GM21717 (cell line): ENCODE measurements around the gene TNRC6B.
"Not testable (repeated sequence)": the region's sequence is repeated elsewhere in the genome, so short reads cannot be mapped to it uniquely, and the experiment has no call there.

ENCODE experiments used
- ATAC-seq: cut with Tn5 transposase; IDR thresholded peaks from one replicate; pipeline ENCODE4 v1.9.1; 2021; ENCODE audit warnings: mild to moderate bottlenecking, moderate library complexity; ENCODE audit not compliant: unreplicated experiment

The TNRC6B gene, protein sequence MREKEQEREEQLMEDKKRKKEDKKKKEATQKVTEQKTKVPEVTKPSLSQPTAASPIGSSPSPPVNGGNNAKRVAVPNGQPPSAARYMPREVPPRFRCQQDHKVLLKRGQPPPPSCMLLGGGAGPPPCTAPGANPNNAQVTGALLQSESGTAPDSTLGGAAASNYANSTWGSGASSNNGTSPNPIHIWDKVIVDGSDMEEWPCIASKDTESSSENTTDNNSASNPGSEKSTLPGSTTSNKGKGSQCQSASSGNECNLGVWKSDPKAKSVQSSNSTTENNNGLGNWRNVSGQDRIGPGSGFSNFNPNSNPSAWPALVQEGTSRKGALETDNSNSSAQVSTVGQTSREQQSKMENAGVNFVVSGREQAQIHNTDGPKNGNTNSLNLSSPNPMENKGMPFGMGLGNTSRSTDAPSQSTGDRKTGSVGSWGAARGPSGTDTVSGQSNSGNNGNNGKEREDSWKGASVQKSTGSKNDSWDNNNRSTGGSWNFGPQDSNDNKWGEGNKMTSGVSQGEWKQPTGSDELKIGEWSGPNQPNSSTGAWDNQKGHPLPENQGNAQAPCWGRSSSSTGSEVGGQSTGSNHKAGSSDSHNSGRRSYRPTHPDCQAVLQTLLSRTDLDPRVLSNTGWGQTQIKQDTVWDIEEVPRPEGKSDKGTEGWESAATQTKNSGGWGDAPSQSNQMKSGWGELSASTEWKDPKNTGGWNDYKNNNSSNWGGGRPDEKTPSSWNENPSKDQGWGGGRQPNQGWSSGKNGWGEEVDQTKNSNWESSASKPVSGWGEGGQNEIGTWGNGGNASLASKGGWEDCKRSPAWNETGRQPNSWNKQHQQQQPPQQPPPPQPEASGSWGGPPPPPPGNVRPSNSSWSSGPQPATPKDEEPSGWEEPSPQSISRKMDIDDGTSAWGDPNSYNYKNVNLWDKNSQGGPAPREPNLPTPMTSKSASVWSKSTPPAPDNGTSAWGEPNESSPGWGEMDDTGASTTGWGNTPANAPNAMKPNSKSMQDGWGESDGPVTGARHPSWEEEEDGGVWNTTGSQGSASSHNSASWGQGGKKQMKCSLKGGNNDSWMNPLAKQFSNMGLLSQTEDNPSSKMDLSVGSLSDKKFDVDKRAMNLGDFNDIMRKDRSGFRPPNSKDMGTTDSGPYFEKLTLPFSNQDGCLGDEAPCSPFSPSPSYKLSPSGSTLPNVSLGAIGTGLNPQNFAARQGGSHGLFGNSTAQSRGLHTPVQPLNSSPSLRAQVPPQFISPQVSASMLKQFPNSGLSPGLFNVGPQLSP (N-terminal part only)

DNA sequence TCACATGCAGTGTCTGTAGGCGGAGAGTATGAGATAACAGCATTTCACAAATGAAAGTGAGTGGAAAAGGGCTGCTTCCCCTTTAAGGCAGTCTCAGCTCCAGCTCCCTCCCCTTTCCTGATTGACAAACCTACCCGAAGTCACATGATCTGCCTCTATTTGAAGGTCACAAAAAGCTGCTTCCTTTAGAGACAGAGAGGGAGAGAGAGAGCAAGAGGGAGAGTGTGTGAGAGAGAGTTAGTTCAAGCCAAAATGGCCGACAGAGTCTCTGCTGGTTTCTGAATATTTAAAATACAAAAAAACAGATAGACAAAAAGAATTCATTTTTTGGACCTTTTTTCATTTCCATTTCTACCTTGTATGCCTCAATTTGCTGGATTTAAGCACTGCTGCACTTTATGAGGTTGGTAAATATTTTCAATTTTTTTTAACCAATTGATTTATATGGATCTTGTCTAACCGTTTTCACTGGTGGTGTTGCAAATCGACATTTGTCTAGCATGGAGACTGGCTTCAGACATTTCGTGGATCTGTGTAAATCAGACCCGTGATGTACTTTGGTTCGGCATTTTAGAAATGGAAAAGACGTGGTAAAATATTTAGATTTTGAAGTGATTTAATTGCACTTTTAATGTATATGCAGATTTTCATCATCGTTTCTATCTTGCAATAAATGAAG lies at the start of gene TNRC6B:
Gene TNRC6B (plus strand): TSS at position 188 of the 679 bp plus-strand sequence. CDS start 211 bp downstream, at position 399.
- peak; percentile 67 for ATAC-seq

DNA sequence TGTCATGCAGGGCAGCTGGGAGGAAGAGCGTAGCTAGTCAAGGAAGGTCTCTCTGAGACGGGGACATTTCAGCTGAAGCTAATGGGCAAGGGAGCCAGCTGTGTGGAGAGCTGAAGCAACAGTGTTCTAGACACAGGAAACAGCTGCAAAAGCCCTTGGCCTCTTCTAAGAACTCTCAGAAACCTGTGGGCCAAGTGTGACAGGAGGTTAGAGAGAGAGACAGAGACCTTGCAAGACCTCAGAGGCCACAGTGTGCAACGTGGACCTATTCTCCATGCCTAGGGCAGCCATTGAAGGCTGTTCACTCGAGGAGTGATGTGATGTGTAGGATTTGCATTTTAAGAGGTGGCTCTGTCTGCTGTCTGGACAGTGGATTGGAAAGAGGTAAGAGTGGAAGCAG lies 48.7 kb upstream of the TNRC6B start:
- no peak for ATAC-seq

DNA sequence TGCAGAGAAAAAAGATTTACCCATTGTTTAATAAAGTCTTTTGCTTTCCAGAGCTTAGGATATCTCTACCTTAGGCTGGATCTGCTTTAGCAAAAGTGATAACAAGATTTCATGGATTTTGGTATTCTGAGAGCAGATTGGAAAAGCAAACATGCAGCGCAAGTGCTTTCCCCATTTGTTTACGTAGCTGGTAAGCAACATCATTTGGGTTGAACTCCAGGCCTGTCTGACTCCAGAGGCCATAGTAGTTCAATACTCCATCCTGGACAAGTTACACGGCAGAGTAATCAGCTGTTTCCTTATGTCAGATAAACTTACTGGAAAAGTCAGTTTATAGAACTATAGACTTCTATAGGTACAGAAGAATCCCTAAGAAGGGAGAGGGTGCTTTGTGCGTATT lies 40.6 kb upstream of the TNRC6B start:
- no peak for ATAC-seq

DNA sequence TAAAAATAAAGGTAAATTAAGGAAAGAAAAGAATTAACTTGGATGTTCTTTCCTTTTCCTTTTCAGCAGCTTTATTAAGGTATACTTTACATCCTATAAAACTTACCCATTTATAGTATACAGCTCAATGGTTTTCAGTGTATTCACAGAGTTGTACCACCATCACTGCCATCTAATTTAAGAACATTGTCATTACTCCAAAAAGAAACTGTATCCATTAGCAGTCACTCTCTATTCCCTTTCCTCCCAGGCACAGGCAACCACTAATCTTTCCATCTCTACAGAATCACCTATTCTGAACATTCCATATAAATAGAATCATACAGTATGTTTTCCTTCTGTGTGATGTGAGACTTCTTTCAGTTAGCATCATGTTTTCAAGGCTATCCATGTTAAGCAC lies 38.9 kb upstream of the TNRC6B start:
- no peak for ATAC-seq

DNA sequence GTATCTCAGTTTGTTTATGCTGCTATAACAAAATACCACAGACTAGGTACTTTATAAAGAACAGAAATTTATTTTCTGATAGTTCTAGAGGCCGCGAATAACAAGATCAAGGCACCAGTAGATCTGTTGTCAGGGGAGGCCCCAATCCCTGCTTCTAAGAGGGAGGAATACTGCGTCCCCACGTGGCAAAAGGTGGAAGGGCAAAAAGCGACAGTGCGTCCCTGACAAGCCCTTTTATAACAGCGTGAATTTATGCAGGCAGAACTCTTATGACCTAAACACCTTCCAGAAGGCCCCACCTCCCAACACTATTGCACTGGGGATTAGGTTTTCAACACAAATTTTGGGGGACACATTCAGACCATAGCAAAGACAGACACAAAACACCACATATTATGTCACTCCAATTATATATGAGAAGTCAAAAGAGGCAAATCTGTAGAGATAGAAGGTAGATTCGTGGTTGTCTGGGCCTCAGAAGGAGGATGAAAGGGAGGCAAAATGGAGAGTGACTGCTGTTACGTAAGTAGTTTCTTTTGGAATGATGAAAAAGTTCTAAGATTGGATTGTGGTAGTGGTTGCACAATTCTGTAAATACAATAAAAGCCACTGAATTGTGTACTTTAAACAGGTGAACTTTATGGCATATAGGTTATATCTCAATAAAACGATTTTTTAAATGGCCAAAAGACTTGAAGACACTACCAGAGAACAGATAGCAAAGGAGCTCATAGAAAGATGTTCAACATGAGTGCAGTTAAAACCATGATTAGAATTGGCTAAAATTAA lies 30.1 kb upstream of the TNRC6B start:
- no peak for ATAC-seq

DNA sequence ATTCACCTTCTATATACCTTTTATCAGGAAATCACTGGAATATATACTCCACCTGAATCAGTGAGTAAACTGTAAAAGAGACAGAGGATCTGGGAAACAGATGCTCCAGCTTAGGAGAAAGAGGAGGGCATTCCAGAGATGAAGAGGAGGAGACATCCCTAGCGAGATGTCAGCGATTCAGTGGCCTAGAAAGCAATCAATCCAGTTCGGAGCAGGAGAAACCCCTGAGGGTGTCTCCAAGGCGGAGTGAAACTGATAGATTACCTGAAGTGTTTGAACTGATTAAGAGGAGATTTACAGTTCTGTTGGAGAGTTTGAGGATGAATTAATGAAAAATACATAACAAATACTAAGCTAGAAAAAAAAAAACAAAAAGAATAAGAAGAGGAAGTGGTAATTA lies 24.5 kb upstream of the TNRC6B start:
- ATAC-seq: no peak

DNA sequence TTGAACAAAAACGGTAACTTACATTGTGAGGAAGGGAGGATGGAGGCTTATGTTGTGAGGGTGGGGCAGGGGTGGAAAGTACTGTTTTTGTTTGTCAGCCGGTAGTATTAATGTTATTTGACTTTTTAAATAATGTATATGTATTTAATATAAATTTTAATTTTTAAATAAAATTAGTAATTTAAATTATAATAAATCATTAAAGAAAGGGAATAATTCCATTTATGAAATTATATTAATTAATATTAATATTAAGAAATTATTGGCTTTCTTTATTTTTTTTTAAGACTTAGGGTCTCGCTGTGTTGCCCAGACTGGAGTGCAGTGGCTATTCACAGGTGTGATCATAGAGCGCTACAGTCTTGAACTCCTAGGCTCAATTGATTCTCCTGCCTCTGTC lies 24.0 kb upstream of the TNRC6B start:
- ATAC-seq: no peak

DNA sequence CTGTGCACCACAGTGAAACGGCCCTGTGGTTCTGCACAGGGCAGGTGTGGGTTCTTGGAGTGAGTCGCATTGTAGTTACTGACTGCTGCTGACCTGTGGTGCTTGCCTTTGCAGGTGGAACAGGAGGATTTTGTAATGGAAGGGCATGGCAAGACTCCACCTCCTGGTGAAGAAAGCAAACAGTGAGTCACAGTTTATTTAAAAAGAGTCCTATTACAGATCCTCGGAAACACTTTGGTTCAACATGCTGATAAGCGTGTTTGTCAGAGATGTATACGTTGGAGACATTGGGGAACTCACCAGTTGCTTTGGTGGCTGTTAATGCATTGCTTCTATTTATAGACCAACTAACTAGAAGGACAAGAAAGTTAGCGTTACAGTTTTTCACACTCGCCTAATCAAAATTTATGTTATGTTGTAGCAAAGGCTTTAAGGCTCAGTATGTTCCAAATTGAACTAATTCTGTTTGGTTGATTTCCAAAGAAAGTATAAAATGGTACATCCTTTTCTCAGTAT lies 21.7 kb upstream of the TNRC6B start:
- no peak for ATAC-seq

DNA sequence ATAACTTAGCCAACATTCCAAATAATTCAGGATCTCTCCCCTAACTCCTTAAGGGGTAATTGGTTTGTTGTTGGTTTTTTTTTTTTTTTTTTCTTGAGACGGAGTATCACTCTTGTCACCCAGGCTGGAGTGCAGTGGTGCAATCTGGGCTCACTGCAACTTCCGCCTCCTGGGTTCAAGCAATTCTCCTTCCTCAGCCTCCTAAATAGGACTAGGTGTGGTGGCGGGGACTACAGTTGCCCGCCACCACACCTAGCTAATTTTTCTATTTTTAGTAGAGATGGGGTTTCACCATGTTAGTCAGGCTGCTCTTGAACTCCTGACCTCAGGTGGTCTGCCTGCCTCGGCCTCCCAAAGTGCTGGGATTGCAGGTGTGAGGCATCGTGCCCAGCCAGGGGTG lies 21.0 kb upstream of the TNRC6B start:
- not testable (repeated sequence) for ATAC-seq

DNA sequence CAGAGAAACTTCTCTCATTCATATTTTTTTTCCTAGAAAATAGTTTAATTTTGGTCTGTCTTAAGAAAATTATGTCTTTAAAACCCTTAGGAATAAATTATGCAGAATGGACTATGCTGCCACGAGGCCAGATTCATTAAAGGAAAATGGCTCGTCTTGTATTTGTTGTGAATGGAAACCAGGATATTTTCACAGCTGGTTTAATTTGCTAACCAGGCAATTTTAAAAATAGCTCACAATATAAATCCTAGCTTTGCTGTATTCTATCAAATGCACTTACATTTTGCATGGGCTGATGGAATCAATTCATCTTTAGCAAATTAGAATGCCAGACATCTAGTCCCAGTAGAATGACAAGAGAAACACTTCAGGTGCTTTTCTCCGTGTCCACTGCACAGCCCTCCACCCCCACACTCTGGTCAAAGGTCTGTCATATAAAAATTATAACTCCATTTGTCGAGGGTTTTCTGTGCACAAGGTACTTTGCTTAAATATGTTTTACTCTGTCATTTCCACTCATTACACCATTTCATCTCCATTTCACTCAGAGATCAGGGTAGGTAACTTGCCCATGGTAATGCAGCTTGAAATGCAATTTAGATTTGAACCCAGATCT lies 20.3 kb upstream of the TNRC6B start:
- no peak for ATAC-seq

DNA sequence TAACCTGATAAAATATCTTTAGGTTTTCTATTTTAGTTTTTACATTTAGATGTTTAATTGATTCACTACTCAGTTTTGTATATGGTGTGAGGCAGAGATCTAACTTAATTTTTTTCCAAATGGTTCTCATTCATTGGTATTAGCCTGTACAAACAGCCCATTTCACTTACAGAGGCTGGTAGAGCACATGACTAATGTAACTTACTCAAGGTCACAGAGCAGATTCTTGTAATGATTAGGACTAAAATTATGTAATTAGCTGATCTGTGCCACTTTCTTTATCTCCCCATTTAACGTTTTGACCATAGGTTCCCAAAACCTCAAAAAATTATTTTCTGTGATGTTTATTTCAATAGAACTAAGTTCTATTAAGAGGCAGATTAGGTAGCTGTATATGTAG lies 16.5 kb upstream of the TNRC6B start:
- no peak for ATAC-seq

DNA sequence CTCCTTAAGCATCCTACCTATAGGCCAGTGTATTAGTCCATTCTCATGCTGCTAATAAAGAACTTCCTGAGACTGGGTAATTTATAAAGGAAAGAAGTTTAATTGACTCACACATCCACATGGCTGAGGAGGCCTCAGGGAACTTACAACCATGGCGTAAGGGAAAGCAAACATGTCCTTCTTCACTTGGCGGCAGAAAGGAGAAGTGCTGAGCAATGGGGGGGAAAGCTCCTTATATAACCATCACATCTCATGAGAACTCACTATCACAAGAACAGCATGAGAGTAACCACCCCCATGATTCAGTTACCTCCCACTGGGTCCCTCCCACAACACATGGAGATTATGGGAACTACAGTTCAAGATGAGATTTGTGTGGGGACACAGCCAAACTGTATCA lies 12.2 kb upstream of the TNRC6B start:
- not testable (repeated sequence) for ATAC-seq

- no peak for ATAC-seq
Observed at GRCh38 chr22:40175611-40176244, 2.0 kb upstream of the TNRC6B start.

- ATAC-seq: no peak
Observed at GRCh38 chr22:40176921-40177737, 596 bp upstream of the TNRC6B start.

DNA sequence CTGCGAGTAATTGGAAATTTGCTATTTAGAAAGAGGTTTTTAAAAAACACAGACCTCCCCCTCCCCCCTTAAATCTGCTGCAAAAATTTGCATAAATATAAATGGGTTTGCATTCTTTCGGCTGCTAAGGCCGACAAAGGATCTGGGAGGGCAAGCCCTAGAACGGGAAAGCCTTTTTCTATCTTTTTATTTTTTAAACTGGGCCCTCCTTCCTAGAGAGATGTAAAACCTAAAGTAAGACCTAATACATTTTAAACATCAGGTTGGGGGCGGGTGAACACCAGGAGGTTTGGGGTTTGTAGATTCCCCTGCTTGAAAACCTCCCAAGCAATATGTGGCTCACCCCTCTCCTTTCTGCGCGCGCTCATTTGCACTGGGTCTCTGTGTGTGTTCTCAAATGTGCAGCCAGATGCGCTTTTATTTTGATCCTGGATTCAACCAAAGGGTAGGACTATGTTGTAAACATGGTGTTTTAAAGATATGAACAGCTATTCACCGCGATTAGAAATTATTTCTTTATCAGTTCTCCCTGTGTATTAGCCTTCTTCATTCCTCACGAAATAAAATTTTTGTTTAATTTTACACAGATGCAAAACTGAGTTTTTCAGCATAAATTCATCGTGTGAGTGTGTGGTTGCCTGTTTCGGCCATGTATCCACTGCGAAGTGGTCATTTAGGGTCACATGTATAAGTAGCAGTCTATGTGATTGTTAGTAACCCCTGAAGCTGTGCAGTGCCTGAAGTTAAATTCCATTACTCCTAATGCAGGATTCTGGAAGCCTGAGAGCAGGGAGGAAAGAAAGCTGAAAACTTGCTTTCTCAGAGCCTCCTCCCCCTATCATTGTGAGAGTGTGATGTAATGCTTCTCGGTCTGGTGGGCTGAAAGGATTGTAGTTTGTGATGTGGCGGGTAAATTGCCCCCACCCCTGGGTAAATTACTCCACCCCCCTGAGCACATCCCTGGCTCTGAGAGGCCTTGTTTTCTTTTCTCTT lies 988 bp downstream of the TNRC6B start:
- no peak for ATAC-seq

- no peak for ATAC-seq
Observed at GRCh38 chr22:40179526-40179925, 1.8 kb downstream of the TNRC6B start.

DNA sequence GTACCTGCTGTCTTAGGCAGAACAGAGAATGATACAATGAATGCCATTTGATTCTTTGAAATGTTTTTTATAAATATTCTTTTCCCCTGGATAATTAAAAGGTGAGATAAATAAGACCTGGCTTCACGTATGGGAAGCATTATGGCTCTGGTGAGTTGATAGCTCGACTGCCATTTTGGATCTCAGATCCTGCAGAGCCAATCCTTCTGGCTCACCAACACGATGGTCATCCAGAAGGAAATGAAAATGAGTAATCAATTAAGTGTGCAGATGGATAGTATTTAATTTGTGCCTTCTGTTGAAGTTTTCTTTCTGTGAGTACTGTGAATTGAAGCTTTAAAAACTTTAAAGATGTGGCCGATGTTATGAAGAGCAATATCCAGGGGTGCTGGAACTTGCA lies 2.7 kb downstream of the TNRC6B start:
- ATAC-seq: no peak
